CMK (cell line): Measurements from ENCODE around the gene IRF8.
"Not testable (repeated sequence)": the region's sequence is repeated elsewhere in the genome, so short reads cannot be mapped to it uniquely, and the experiment has no call there.

Experiments used
- DNase-seq: peaks from one replicate; pipeline ENCODE4 v3.0.0-alpha.2; 2010; ENCODE audit warnings: low read depth

The IRF8 gene

GRCh38 chr16:85868495-85868894, 30.5 kb upstream of the IRF8 start:
- no peak for DNase-seq

GRCh38 chr16:85869206-85869605, 29.8 kb upstream of the IRF8 start:
- DNase-seq = no peak

GRCh38 chr16:85869785-85870558, 29.0 kb upstream of the IRF8 start:
- DNase-seq = no peak

GRCh38 chr16:85871756-85872155, 27.2 kb upstream of the IRF8 start:
- no peak for DNase-seq

- no peak for DNase-seq
Measured at GRCh38 chr16:85872734-85873133, 26.2 kb upstream of the IRF8 start.

- no peak for DNase-seq
Measured at GRCh38 chr16:85873153-85873552, 25.8 kb upstream of the IRF8 start.

GRCh38 chr16:85874031-85874430, 24.9 kb upstream of the IRF8 start:
- DNase-seq = not testable (repeated sequence)

GRCh38 chr16:85878407-85878806, 20.6 kb upstream of the IRF8 start:
- no peak for DNase-seq

- DNase-seq = no peak
Measured at GRCh38 chr16:85878875-85879274, 20.1 kb upstream of the IRF8 start.

- no peak for DNase-seq
Measured at GRCh38 chr16:85879549-85879948, 19.4 kb upstream of the IRF8 start.

- no peak for DNase-seq
Measured at GRCh38 chr16:85879975-85880831, 18.8 kb upstream of the IRF8 start.

GRCh38 chr16:85880861-85881260, 18.1 kb upstream of the IRF8 start:
- no peak for DNase-seq

GRCh38 chr16:85881436-85881835, 17.5 kb upstream of the IRF8 start:
- DNase-seq = no peak

- DNase-seq = no peak
Measured at GRCh38 chr16:85882181-85882810, 16.7 kb upstream of the IRF8 start.

GRCh38 chr16:85883813-85884212, 15.1 kb upstream of the IRF8 start:
- DNase-seq = no peak

GRCh38 chr16:85884808-85885463, 14.0 kb upstream of the IRF8 start:
- no peak for DNase-seq

GRCh38 chr16:85885537-85885936, 13.4 kb upstream of the IRF8 start:
- DNase-seq = no peak

GRCh38 chr16:85888405-85889331, 10.3 kb upstream of the IRF8 start:
- DNase-seq = no peak

GRCh38 chr16:85891033-85891775, 7.8 kb upstream of the IRF8 start:
- DNase-seq = no peak

- DNase-seq = no peak
Measured at GRCh38 chr16:85891776-85892166, 7.2 kb upstream of the IRF8 start.
